DMS153 (cell line): ENCODE results near the gene SLX4IP.
"Not testable (repeated sequence)": the region's sequence is repeated elsewhere in the genome, so short reads cannot be mapped to it uniquely, and the experiment has no call there.

Experiments used
- DNase-seq: peaks from one replicate; lab custom pipeline; 2025; lab: John Stamatoyannopoulos, UW

Gene SLX4IP

GRCh38 chr20:10605547-10606195 is 170.6 kb downstream of the SLX4IP start:
- DNase-seq = no peak

GRCh38 chr20:10609276-10609675 is 174.2 kb downstream of the SLX4IP start:
- no peak for DNase-seq

GRCh38 chr20:10609770-10610169 is 174.7 kb downstream of the SLX4IP start:
- no peak for DNase-seq

GRCh38 chr20:10610251-10610650 is 175.1 kb downstream of the SLX4IP start:
- no peak for DNase-seq

- no peak for DNase-seq
These were observed 176.3 kb downstream of the SLX4IP start for GRCh38 chr20:10611357-10611756.

GRCh38 chr20:10613426-10613825 is 178.3 kb downstream of the SLX4IP start:
- DNase-seq = not testable (repeated sequence)

- no peak for DNase-seq
These were observed 178.8 kb downstream of the SLX4IP start for GRCh38 chr20:10613911-10614310.

- no peak for DNase-seq
These were observed 181.1 kb downstream of the SLX4IP start for GRCh38 chr20:10616212-10616611.

GRCh38 chr20:10617549-10618133 is 182.5 kb downstream of the SLX4IP start:
- DNase-seq = not testable (repeated sequence)

- DNase-seq = no peak
These were observed 183.6 kb downstream of the SLX4IP start for GRCh38 chr20:10618611-10619245.

GRCh38 chr20:10619427-10619826 is 184.3 kb downstream of the SLX4IP start:
- no peak for DNase-seq

GRCh38 chr20:10621149-10621548 is 186.0 kb downstream of the SLX4IP start:
- no peak for DNase-seq

- DNase-seq = no peak
These were observed 187.7 kb downstream of the SLX4IP start for GRCh38 chr20:10622657-10623418.

GRCh38 chr20:10625641-10626040 is 190.5 kb downstream of the SLX4IP start:
- no peak for DNase-seq

- no peak for DNase-seq
These were observed 191.8 kb downstream of the SLX4IP start for GRCh38 chr20:10626896-10627295.

GRCh38 chr20:10629946-10630650 is 195.0 kb downstream of the SLX4IP start:
- DNase-seq = no peak

GRCh38 chr20:10631126-10631525 is 196.0 kb downstream of the SLX4IP start:
- DNase-seq = no peak

- DNase-seq = no peak
These were observed 197.8 kb downstream of the SLX4IP start for GRCh38 chr20:10632721-10633509.

GRCh38 chr20:10633718-10634117 is 198.6 kb downstream of the SLX4IP start:
- no peak for DNase-seq

- no peak for DNase-seq
These were observed 199.1 kb downstream of the SLX4IP start for GRCh38 chr20:10634211-10634610.

- DNase-seq = no peak
These were observed 199.7 kb downstream of the SLX4IP start for GRCh38 chr20:10634683-10635411.
